Fibroblast of skin of left biceps (primary cell): Measurements from ENCODE around the gene MED17.
"Not testable (repeated sequence)": the region's sequence is repeated elsewhere in the genome, so short reads cannot be mapped to it uniquely, and the experiment has no call there.

Experiments
- DNase-seq, 2 experiments: peaks; one replicate each; pipeline ENCODE4 v3.0.0-alpha.2; 2013; ENCODE audit warnings: low read depth in 2 of 2

MED17 gene, protein sequence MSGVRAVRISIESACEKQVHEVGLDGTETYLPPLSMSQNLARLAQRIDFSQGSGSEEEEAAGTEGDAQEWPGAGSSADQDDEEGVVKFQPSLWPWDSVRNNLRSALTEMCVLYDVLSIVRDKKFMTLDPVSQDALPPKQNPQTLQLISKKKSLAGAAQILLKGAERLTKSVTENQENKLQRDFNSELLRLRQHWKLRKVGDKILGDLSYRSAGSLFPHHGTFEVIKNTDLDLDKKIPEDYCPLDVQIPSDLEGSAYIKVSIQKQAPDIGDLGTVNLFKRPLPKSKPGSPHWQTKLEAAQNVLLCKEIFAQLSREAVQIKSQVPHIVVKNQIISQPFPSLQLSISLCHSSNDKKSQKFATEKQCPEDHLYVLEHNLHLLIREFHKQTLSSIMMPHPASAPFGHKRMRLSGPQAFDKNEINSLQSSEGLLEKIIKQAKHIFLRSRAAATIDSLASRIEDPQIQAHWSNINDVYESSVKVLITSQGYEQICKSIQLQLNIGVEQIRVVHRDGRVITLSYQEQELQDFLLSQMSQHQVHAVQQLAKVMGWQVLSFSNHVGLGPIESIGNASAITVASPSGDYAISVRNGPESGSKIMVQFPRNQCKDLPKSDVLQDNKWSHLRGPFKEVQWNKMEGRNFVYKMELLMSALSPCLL

DNA sequence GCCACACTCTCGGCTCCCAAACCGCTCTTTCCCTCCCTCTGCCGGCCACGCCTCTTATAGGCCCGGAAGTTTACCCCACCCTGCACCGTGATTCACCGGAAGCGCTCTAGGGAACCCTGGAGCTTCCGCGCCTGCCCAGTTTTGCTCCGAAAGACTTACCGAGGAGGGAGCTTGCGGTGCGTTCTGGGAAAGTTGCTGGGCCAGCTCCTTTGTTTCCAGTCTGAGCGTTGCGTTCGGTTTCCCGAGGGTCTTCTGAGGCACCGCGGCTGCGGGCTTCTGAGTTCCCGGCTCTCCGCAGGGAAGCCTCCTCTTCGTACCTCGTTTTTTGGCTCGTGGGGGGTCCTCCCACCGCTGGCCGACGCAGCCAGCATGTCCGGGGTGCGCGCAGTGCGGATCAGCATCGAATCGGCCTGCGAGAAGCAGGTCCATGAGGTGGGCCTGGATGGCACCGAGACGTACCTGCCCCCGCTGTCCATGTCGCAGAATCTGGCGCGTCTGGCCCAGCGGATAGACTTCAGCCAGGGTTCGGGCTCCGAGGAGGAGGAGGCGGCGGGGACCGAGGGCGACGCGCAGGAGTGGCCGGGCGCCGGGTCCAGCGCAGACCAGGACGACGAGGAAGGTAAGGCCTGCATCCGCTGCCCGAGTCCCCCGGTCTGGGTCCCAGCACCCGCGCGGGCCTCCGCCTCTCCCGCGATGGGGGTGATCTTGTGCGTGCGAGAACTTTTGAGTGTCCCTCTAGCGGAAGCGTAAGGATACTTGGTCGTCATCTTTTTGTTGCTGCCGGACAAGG, at the start of gene MED17:
Gene MED17, plus strand, starts transcription at position 138 of the 790 bp plus-strand sequence. Its CDS starts 232 bp downstream, at position 370.
- DNase-seq: peak; percentile 71 to 79

GRCh38 chr11:93734427-93735222, 49.5 kb upstream of the MED17 start:
- no peak for DNase-seq

DNA sequence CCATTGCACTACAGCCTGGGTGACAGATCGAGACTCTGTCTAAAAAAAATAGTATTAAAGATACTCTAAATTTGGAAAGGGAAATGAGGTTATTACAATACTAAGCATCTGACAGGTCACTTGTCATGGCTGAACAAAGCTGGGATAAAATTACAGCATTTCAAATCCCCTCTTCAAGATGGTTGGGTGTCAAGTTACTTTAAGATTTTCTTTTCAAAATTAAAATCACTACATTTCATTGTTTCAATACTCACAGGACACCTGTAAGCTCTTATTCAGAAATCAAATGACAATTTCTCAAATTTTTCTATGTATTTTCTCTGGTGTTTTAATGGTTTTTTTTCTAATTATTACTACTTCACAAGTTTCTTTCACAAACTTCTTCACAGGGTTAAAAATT, 48.5 kb upstream of the MED17 start:
- DNase-seq: no peak

- no peak for DNase-seq
These were observed 48.0 kb upstream of the MED17 start for GRCh38 chr11:93736129-93736528.

DNA sequence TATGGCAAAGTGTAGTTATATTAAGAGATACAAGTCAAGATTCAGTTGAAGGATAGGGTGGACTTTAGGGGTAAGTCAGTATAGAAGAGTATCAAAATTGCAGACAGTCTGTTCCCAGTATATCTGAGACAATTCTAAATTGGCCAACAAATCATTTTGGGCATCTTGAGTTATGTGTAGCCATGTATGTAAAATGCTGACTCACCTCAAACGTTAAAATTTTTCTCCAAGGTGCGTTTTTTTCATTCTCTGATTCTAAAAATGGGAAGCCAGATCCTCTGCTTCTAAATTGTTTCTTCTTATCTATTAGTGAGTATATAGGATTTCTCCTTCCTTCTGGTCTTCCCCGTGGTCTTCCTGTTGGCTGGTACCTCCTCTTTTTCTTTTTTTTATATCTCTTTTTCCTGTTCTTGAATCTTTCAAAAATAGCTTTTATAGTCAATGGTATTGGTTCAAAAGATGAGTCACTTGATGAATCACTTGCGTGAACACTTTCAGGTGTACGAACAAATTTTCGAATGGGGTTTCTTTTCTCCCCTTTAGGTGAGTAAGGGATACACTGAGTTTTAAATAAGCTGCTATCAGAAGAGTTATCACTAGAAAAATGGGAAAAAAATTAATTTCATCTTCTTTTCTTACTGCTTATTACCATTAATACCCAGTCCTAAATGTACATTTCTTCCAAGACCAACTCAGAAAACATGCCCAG, 46.0 kb upstream of the MED17 start:
- DNase-seq: no peak

DNA sequence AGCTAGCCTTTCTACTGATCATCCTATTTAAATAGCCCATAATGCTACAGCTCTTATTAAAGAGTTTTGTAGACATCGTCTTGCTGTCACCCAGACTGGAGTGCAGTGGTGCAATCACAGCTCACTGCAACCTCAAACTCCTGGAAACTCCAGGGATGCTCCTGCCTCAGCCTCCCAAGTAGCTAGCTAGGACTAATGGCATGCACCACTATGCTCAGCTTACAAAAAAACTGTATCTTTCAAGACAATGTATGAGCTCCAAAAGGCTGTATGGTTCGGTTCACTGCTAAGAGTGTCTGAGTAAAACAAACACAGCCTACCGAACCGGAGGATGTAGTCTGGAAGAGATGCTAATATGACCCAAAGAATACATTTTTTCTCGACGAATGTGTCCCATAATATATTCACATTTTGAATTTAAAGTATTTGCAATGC, 45.4 kb upstream of the MED17 start:
- no peak for DNase-seq

GRCh38 chr11:93740031-93740729, 43.9 kb upstream of the MED17 start:
- peak in 1 of 2 experiments; percentile 36 for DNase-seq

DNA sequence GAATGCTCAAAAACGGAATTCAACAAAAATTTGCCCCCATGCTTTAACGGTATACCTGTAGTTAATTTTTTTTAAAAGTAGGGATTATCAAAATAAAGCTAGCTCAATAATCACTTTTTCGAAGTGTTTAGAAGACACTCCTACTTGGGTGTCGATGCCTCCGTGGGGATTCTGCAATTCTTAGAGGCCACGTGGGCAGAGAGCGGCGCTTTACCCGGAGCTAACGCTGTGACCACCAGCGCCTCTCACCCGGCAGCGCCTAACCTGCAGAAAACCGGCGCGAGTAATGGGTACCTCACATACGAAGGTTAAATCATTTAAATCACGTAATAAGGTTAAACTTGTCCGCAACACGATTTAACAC, 43.4 kb upstream of the MED17 start:
- DNase-seq: peak in 1 of 2 experiments; percentile 25

DNA sequence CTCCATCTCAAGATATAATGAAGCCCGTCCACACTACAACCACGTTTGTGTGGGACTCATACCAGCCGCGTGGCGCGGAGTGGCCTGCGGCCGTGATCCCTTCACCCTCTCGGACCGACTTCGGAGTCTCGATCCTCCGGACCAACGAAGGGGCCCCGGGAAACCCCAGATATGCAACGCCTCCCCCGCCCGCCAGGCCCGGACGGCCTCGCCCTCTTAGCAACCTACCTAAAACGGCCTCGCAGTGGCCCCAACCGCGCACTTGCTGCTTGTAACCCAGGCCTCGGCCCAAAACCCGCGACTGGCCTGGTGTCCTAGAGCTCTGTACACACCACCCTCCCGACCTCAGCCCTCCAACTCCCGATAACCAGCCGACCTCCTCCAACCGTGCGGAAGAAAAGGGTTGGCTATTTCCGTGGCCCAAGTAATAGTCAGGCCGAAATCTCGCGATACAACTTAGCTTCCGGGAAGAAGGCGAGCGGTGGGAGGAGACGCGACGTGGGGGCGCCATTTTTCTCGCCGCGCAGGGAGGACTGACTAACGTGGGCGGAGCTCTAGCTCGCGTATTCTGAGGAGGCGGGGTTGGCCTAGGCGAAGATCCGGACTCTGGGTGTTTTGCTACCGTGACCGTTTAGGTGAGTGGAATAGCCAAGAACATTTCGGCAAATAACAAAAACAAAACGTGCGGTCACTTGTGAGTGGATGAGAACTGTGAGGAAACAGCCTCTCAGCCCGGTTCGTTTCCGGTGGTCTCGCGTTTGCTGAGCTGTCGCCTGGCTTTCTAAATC, 42.8 kb upstream of the MED17 start, which contains the start of the genes C11orf54 and TAF1D:
Gene C11orf54, plus strand, starts transcription at position 579 of the 788 bp plus-strand sequence. CDS start 5,722 bp downstream, outside the sequence.
Gene TAF1D, minus strand, starts transcription at position 402 of the 788 bp plus-strand sequence. CDS start 2,191 bp downstream, outside the sequence.
- peak; percentile 95 for DNase-seq

GRCh38 chr11:93741882-93742226, 42.2 kb upstream of the MED17 start:
- no peak for DNase-seq

DNA sequence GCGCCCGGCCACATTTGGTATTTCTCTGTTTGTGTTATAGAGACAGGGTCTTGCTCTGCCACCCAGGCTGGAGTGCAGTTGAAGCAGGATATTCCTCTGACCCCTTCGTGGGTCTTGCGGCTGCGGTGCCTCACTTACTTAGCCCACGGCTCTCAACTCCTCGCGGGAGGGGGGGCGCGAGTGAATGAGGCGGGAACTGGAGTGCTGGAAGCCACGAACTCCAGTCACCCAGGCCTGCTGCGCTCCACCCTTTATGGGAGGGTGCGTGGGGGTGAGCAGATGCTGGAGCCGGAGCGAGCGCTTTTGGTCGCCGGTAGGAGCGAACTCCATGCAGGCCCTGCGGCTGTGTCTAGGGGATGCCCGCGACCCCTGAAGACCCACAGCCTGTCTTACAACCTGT, 40.8 kb upstream of the MED17 start:
- no peak for DNase-seq

DNA sequence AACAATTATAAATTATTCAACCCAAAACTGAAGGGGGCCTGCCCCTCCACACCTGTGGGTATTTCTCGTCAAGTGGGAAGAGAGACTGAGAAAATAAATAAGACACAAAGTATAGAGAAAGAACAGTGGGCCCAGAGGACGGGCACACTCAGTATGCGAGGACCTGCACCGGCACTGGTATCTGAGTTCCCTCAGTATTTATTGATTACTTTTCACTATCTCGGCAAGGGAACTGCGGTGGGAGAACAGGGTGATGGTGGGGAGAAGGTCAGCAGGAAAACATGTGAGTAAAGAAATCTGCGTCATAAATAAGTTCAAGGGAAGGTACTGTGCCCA, 39.4 kb upstream of the MED17 start:
- no peak for DNase-seq

DNA sequence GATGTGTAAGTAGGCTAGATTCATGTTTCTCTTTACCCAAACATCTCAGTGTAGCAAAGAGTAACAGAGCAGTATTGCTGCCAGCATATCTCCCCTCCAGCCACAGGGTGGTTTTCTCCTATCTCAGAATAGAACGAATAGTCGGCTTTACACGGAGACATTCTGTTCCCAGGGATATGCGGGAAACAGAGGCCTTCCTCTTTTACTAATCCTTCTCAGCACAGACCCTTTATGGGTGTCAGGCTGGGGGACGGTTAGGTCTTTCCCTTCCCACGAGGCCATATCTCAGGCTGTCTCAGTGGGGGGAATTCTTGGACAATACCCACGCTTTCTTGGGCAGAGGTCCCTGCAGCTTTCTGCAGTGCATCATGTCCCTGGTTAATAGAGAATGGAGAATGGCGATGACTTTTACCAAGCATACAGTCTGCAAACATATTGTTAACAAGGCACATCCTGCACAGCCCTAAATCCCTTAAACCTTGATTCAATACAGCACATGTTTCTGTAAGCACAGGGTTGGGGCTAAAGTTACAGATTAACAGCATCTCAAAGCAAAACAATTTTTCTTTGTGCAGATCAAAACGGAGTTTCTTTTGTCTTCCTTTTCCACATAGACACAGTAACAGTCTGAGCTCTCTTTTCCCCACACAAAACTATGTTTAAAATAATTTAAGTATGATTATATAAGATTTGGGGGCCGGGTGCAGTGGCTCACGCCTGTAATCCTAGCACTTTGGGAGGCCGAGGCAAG, 38.9 kb upstream of the MED17 start:
- DNase-seq: not testable (repeated sequence)

- no peak for DNase-seq
These were observed 38.0 kb upstream of the MED17 start for GRCh38 chr11:93746101-93746500.

DNA sequence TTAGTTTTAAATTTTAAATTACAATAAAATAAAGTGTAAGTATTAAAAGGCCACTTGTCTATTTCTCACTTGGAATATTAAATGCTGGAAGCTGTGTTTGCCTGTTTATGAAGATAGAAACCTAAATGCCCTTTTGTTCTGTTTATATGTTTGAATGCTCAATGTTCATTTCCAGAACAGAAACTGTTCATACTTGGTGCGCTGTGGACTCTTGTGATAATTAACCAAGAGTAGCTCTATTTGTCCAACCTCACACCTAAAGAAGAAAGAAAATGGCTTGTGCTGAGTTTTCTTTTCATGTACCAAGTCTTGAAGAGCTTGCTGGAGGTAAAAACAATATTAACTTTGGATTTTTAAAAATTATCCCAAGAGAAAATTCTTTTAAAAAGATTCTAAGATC, 37.0 kb upstream of the MED17 start:
- DNase-seq: no peak

DNA sequence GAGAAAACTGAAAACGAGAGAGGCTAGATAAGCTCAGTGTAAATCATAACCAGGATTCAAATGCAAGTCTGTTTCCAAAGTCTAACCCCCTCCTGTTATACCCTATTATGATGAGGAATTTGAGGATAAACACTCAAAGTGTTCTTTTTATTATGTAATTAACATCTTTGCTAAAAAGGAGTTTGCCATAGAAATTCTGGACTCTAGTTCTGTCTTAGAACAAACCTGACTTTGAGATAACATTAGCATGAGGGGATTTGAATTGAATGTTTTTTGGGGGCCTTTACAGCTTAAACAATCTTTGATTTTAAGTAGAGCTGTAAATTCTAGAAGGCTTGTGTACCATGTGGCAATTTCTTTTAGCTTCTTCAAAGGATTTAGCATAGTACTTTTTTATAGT, 33.1 kb upstream of the MED17 start:
- no peak for DNase-seq

GRCh38 chr11:93753241-93753640, 30.8 kb upstream of the MED17 start:
- no peak for DNase-seq

GRCh38 chr11:93756748-93757147, 27.3 kb upstream of the MED17 start:
- no peak for DNase-seq

- no peak for DNase-seq
These were observed 26.8 kb upstream of the MED17 start for GRCh38 chr11:93757301-93757700.
